NCI-H82 treated with DMSO at 0.1 percent for 48 hours (cell line): ENCODE results near the gene FAM174C.
A peak's percentile ranks its signal among the peaks of the same experiment; 100 is the strongest.

ENCODE experiments used
- DNase-seq: peaks from one replicate; lab custom pipeline; 2025; ENCODE audit not compliant: unreplicated experiment; lab: John Stamatoyannopoulos, UW

Gene FAM174C

GRCh38 chr19:1275260-1275975 lies at the start of gene FAM174C:
FAM174C (plus strand) TSS chr19:1275530; CDS start chr19:1275550, 20 bp downstream.
- peak; percentile 57 for DNase-seq

GRCh38 chr19:1226227-1226518 lies 49.2 kb upstream of the FAM174C start:
- no peak for DNase-seq

GRCh38 chr19:1226522-1227303 lies 48.6 kb upstream of the FAM174C start:
- no peak for DNase-seq

GRCh38 chr19:1227304-1228054 lies 47.9 kb upstream of the FAM174C start:
- no peak for DNase-seq

DNA sequence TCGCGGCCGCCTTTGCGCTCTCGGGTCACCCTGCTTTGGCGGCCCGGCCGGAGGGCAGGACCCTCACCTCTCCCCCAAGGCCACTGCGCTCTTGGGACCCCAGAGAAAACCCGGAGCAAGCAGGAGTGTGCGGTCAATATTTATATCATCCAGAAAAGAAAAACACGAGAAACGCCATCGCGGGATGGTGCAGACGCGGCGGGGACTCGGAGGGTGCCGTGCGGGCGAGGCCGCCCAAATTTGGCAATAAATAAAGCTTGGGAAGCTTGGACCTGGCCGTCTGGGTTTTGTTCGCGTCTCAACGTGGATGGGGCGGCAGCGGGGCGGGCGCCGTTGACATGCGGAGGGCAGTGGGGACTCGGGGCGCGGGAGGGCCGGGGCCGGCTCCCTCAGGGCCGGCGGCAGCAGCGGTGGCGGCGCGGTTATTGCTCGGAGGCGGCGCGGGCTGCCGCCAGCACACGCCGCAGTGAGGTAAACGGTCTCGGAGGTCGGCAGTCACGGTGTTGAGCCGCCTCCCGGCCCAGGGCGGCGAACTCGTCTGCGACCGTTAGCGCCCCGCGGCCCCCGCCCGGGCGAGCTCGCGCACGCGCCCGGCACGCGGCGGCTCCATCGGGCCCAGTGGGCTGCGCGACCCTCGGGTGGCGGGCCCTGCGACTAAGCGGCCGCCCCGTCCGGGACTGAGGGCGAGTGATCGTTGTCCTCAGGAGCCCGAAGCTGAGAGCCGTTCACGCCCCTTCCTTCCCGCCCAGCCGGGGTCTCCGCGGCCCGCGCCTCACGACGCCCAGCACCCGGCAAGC lies 47.0 kb upstream of the FAM174C start:
- DNase-seq, result no peak

DNA sequence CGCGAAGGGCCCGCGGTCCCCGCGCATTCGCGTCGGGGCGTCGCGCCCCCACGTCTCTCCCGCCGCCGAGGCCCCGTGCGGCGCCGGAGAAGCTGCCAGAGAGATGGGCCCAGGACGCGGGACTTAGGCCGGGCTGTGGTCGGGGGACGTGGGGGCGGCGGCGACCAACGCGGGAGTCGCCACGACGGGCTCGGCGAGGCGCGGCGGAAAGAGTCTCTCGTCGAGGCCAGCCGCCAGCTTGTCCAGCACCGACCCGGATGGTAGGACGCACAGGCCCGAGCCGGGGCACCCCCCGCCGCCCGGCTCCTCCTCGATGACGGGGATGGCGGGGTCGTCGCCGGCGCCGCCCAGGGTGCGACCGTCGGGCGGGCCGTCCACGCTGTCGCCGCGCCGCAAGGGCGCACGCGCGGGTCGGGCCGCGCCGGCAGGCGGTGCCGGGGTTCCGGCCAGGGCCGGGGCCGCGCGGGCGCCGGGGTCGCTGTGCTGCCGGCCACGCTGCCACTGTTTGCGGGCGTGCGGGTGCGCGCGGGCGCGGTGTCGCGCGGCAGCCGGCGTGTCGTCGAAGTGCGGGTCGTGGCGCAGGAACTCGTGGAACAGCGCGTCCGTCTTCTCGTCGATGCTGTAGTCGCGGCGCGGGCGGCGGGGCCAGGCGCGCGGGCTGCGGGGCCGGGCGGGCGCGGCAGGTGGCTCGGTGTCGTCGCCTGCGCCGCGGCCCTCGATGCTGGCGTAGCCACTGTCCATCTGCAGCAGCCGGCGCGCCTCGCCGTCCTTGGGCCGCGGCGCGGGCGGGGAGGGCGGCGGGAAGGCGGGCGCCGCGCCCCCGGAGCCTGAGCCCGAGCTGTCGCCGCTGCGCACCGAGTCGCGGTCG lies 46.0 kb upstream of the FAM174C start:
- no peak for DNase-seq

- no peak for DNase-seq
Observed at GRCh38 chr19:1229924-1230782, 45.2 kb upstream of the FAM174C start.

DNA sequence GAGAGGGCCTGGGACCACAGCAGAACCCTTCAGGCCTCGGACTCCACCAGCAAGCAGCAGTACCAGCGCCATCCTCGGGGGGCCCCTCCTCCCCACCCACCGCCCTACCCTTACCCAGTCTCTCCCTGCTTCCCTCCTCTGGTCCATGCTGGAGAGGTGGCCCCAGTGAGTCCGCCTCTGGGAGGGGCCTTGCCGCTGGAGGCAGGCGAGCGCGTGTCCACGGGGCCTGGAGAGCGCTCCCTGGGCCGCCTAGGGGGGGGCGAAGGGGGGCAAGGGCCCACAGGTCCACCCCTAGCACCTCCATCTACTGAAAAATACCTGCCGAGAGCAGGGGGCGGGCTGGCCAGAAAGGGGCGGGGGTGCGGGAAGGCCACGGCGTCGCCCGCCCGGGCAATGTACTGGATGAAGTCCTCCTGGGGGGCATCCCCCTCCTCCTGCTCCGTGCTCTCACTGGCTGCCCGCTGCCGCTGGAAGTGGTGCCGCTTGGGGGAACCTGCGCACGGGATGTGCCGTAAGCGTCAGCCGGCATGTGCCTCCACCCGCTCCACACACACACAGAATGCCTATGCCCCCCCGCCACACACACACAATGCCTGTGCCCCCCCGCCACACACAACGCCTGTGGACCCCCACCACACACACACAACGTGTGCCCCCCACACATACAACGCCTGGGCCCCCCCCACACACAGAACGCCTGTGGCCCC lies 44.4 kb upstream of the FAM174C start:
- DNase-seq, result no peak

DNA sequence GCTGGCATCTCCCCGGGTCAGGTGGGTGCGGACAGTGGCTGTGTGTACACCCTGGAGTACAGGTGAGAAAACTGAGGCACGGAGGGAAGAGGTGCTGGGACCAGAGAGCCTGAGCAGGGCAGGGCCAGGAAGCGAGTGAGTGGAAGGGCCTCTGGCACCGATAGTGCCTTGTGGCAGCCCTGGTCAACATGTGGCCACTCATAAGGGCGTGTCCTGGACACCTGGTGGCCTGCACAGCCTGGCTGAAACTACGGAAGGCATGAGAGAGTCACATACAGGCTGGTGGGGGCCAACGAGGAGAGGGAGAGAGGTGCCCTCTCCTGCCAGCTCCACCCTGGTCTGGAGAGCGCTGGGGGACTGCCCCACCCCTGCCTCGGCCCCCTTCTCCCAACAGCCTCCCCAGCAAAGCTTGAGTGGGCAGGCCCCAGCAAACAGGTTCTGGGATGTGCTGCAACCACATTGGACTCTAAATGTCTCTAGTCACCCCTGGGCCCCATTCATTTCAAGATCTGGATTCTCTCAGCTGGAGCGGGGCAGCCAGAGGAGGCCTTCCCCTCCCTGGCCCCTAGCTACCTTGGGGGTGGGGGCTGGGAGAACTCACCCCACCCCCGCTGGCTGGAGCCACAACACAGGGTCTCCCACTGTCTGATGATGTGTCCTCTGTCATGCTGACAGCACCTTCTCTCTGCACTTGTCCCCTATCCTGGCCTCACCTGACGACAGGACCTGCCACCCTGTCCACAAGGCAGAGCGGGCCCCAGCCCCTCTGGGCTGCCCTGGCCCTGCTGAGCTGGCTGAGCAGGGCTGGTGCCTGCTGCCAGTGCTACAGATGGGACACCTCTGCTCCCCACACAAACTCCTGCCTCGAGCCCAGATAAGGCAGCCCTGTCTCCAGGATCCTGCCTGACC lies 43.3 kb upstream of the FAM174C start:
- no peak for DNase-seq

GRCh38 chr19:1232652-1233072 lies 42.7 kb upstream of the FAM174C start:
- no peak for DNase-seq

- DNase-seq, result no peak
Observed at GRCh38 chr19:1233115-1233667, 42.1 kb upstream of the FAM174C start.

- DNase-seq, result no peak
Observed at GRCh38 chr19:1234051-1234954, 41.0 kb upstream of the FAM174C start.

DNA sequence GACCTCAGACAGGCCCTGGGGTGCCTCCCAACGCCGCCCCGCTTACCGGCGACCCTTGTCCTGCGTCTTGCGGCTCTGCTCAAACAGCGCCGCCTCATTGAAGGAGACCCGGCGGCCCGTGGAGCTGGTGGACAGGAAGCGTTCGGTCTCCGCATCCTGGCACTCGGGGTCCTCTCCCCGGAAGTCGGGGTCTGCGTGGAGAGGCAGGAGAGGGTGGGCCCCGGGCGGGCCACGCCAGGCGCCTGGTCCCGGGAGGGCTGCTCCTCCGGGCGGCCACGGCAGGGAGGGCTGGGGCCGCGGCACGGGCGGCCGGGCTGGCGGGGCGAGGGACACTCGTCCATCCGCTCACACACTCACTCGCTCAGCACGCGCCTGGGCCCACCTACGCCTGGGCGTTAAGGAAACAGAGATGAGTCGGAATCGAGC lies 40.4 kb upstream of the FAM174C start:
- DNase-seq, result no peak

- no peak for DNase-seq
Observed at GRCh38 chr19:1235625-1236538, 39.4 kb upstream of the FAM174C start.

DNA sequence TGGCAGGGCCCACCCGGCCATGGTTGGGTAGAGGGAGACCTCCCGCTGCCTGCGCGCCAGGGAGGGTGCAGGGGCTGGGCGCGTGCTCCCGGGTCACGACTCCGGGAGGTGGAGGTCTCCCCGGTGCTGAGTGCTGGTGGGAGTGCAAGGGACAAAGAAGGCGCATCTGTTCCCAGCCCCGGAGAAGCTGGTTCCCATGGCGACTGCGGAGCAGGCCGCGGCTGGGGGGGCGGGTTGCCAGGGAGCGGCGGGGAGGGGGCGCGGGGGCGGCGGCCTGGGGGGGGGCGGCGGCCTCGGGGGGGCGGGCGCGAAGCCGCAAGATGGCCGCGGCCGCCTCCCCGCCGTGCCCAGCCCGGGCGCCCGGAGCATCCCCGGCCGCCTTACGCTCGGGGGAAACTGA lies 38.8 kb upstream of the FAM174C start:
- DNase-seq, result no peak
